GM06990 (cell line): Measurements from ENCODE around the gene VIT.
"Not testable (repeated sequence)": the region's sequence is repeated elsewhere in the genome, so short reads cannot be mapped to it uniquely, and the experiment has no call there.

ENCODE experiments used
- DNase-seq: peaks from one replicate; pipeline ENCODE4 v3.0.0-alpha.2; 2011; ENCODE audit not compliant: insufficient read length; ENCODE audit errors: extremely low read depth
- H3K27me3 ChIP-seq: replicated peaks from 2 replicates; pipeline ENCODE4 v1.6.0; 2011; ENCODE audit warnings: low read length; ENCODE audit not compliant: control insufficient read depth, insufficient read depth
- H3K36me3 ChIP-seq: 2 replicates; pipeline ENCODE4 v1.5.1; 2011; ENCODE audit warnings: low read length; ENCODE audit not compliant: control insufficient read depth, insufficient read depth
- H3K4me3 ChIP-seq: replicated peaks from 2 replicates; pipeline ENCODE4 v1.5.1; 2011; ENCODE audit warnings: low read depth, mild to moderate bottlenecking, control low read depth, low read length
- CTCF ChIP-seq: IDR thresholded peaks from 2 replicates; pipeline ENCODE4 v1.5.1; 2011; ENCODE audit warnings: low read length, control low read depth, mild to moderate bottlenecking, inconsistent platforms; ENCODE audit not compliant: insufficient read depth, poor library complexity, severe bottlenecking

VIT gene

GRCh38 chr2:36824273-36824672 lies 127.8 kb downstream of the VIT start:
- no peaks in the 10 kb centered on the region for H3K36me3 ChIP-seq
- TF ChIP-seq CTCF = no peak
- no peak overlapping the region for H3K4me3 ChIP-seq
- DNase-seq = no peak
- no peaks in the 10 kb centered on the region for H3K27me3 ChIP-seq

GRCh38 chr2:36824683-36825082 lies 128.2 kb downstream of the VIT start:
- H3K27me3 ChIP-seq, H3K4me3 ChIP-seq, H3K36me3 ChIP-seq, DNase-seq: not testable (repeated sequence)

- TF ChIP-seq CTCF = no peak
- H3K4me3 ChIP-seq = no peak overlapping the region
- no peak for DNase-seq
- H3K27me3 ChIP-seq = no peaks in the 10 kb centered on the region
- H3K36me3 ChIP-seq = no peaks in the 10 kb centered on the region
Observed at GRCh38 chr2:36831185-36831584, 134.7 kb downstream of the VIT start.

GRCh38 chr2:36834203-36834602 lies 137.7 kb downstream of the VIT start:
- no peak for DNase-seq
- no peaks in the 10 kb centered on the region for H3K36me3 ChIP-seq
- no peaks in the 10 kb centered on the region for H3K27me3 ChIP-seq
- H3K4me3 ChIP-seq = no peak overlapping the region
- TF ChIP-seq CTCF = no peak

GRCh38 chr2:36834731-36835524 lies 138.4 kb downstream of the VIT start:
- Histone ChIP-seq H3K27me3 (no peaks in the 10 kb centered on the region), H3K4me3 (no peak overlapping the region), H3K36me3 (no peaks in the 10 kb centered on the region)
- TF ChIP-seq CTCF = no peak
- DNase-seq = no peak

- TF ChIP-seq CTCF = no peak
- Histone ChIP-seq H3K36me3 (no peaks in the 10 kb centered on the region), H3K4me3 (no peak overlapping the region), H3K27me3 (no peaks in the 10 kb centered on the region)
- no peak for DNase-seq
Observed at GRCh38 chr2:36839976-36840617, 143.6 kb downstream of the VIT start.
